Loucy (cell line): ENCODE measurements around the gene OBI1.

Experiments
- H2AFZ ChIP-seq: fragments of 200-600 bp; sonication (generic); 2 replicates; pipeline ENCODE4 v1.6.0; 2016; ENCODE audit warnings: antibody characterized with exemption, mild to moderate bottlenecking, low read length, moderate library complexity
- H3F3A ChIP-seq: fragments of 200-600 bp; 2 replicates; pipeline ENCODE4 v1.6.0; 2016; ENCODE audit warnings: antibody characterized with exemption, low read depth, mild to moderate bottlenecking
- H3K27me3 ChIP-seq: fragments of 200-600 bp; sonication (generic); 2 replicates; pipeline ENCODE4 v1.6.1; 2014; ENCODE audit warnings: low read length, mild to moderate bottlenecking; ENCODE audit not compliant: insufficient read depth, poor library complexity, severe bottlenecking
- H3K36me3 ChIP-seq: fragments of 200-600 bp; sonication (generic); 2 replicates; pipeline ENCODE4 v1.6.1; 2016; ENCODE audit warnings: low read length; ENCODE audit not compliant: insufficient read depth
- H3K4me1 ChIP-seq: fragments of 200-600 bp; sonication (generic); 2 replicates; pipeline ENCODE4 v1.5.1; 2014; ENCODE audit warnings: low read length, mild to moderate bottlenecking; ENCODE audit not compliant: insufficient read depth, poor library complexity, severe bottlenecking
- H3K4me2 ChIP-seq: fragments of 200-600 bp; sonication (generic); 2 replicates; pipeline ENCODE4 v1.6.0; 2014; ENCODE audit warnings: antibody characterized with exemption, low read length, low read depth, mild to moderate bottlenecking; ENCODE audit not compliant: poor library complexity, severe bottlenecking
- H3K4me3 ChIP-seq: fragments of 200-600 bp; sonication (generic); 2 replicates; pipeline ENCODE4 v1.5.1; 2014; ENCODE audit warnings: low read length, mild to moderate bottlenecking, mixed read lengths; ENCODE audit not compliant: poor library complexity, severe bottlenecking
- H3K79me2 ChIP-seq: fragments of 200-600 bp; sonication (generic); 2 replicates; pipeline ENCODE4 v1.6.1; 2014; ENCODE audit warnings: low read length; ENCODE audit not compliant: insufficient read depth
- H3K9ac ChIP-seq: fragments of 200-600 bp; sonication (generic); 2 replicates; pipeline ENCODE4 v1.6.0; 2014; ENCODE audit warnings: mild to moderate bottlenecking, low read depth, low read length, moderate library complexity; ENCODE audit not compliant: poor library complexity, severe bottlenecking
- H3K9me2 ChIP-seq: fragments of 200-600 bp; sonication (generic); replicated peaks from 2 replicates; pipeline ENCODE4 v1.6.1; 2016; ENCODE audit warnings: low read depth, low read length, mixed read lengths
- H3K9me3 ChIP-seq: fragments of 200-600 bp; sonication (generic); 2 replicates; pipeline ENCODE4 v1.6.1; 2014; ENCODE audit warnings: mild to moderate bottlenecking, antibody characterized with exemption, low read length, low read depth; ENCODE audit not compliant: insufficient read depth
- H4K20me1 ChIP-seq: fragments of 200-600 bp; sonication (generic); 2 replicates; pipeline ENCODE4 v1.6.0; 2014; ENCODE audit warnings: antibody characterized with exemption, low read length, mild to moderate bottlenecking; ENCODE audit not compliant: insufficient read depth, poor library complexity, severe bottlenecking
- EZH2phosphoT487 ChIP-seq: fragments of 200-600 bp; IDR thresholded peaks from 2 replicates; pipeline ENCODE4 v1.6.1; 2018; ENCODE audit warnings: antibody characterized with exemption, mild to moderate bottlenecking, moderate library complexity, borderline replicate concordance
- TF ChIP-seq, protein P1 (sequence below): fragments of 200-600 bp; sonication (generic); conservative IDR thresholded peaks from 2 replicates; pipeline ENCODE4 v1.5.1; 2014; ENCODE audit warnings: mild to moderate bottlenecking, antibody characterized with exemption, low read length

Gene OBI1

GRCh38 chr13:78611040-78611439, 47.9 kb downstream of the OBI1 start:
- peaks cover 28% of the 10 kb centered on the region for H3K36me3 ChIP-seq
- H4K20me1 ChIP-seq: peaks cover 7% of the 10 kb centered on the region
- no peak overlapping the region for H3K9ac ChIP-seq
- no peaks in the 10 kb centered on the region for H3K79me2 ChIP-seq
- no peak overlapping the region for H3K4me2 ChIP-seq
- H3K4me1 ChIP-seq: peaks cover 6% of the 10 kb centered on the region
- no peaks in the 10 kb centered on the region for H3K9me2 ChIP-seq
- TF ChIP-seq EZH2phosphoT487: no peak
- TF ChIP-seq, protein P1, sequence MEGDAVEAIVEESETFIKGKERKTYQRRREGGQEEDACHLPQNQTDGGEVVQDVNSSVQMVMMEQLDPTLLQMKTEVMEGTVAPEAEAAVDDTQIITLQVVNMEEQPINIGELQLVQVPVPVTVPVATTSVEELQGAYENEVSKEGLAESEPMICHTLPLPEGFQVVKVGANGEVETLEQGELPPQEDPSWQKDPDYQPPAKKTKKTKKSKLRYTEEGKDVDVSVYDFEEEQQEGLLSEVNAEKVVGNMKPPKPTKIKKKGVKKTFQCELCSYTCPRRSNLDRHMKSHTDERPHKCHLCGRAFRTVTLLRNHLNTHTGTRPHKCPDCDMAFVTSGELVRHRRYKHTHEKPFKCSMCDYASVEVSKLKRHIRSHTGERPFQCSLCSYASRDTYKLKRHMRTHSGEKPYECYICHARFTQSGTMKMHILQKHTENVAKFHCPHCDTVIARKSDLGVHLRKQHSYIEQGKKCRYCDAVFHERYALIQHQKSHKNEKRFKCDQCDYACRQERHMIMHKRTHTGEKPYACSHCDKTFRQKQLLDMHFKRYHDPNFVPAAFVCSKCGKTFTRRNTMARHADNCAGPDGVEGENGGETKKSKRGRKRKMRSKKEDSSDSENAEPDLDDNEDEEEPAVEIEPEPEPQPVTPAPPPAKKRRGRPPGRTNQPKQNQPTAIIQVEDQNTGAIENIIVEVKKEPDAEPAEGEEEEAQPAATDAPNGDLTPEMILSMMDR: no peak
- H3F3A ChIP-seq: 0 out of 2 replicates have a peak, but pooled peaks cover 6% of the 10 kb centered on the region
- no peaks in the 10 kb centered on the region for H3K27me3 ChIP-seq
- no peaks in the 10 kb centered on the region for H3K9me3 ChIP-seq
- no peak overlapping the region for H2AFZ ChIP-seq
- H3K4me3 ChIP-seq: no peak overlapping the region

DNA sequence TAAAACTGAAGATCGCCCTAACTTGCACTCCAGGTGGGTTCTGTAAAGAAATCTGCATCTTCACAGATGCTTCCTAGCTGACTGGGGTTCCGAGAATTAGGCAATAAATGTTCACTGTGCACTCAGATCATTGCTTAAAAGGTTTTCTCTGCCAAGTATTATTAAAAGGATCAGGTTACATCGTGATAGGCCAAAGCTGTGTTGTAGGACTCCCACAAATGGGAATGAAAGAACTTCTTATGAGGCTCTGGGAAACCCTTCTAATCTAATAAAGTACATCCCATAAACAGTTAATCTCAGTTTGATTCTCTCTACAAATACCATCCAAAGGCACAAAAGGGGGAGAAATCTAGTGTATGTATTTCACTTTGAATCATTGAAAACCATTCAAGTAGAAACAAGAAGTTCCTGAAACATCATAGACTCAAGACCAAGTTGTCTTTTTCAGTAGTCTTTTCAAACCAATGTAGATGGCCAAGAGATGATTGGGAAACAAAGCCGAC, 48.5 kb downstream of the OBI1 start:
- TF ChIP-seq, protein P1: no peak
- TF ChIP-seq EZH2phosphoT487: no peak
- Histone ChIP-seq H3K36me3 (peaks cover 22% of the 10 kb centered on the region), H3K9ac (no peak overlapping the region), H3K4me2 (no peak overlapping the region), H2AFZ (no peak overlapping the region), H3F3A (0 out of 2 replicates have a peak, but pooled peaks cover 6% of the 10 kb centered on the region), H3K4me3 (no peak overlapping the region), H3K79me2 (no peaks in the 10 kb centered on the region), H3K9me3 (no peaks in the 10 kb centered on the region), H3K9me2 (no peaks in the 10 kb centered on the region), H4K20me1 (peaks cover 3% of the 10 kb centered on the region), H3K4me1 (peaks cover 12% of the 10 kb centered on the region), H3K27me3 (no peaks in the 10 kb centered on the region)

DNA sequence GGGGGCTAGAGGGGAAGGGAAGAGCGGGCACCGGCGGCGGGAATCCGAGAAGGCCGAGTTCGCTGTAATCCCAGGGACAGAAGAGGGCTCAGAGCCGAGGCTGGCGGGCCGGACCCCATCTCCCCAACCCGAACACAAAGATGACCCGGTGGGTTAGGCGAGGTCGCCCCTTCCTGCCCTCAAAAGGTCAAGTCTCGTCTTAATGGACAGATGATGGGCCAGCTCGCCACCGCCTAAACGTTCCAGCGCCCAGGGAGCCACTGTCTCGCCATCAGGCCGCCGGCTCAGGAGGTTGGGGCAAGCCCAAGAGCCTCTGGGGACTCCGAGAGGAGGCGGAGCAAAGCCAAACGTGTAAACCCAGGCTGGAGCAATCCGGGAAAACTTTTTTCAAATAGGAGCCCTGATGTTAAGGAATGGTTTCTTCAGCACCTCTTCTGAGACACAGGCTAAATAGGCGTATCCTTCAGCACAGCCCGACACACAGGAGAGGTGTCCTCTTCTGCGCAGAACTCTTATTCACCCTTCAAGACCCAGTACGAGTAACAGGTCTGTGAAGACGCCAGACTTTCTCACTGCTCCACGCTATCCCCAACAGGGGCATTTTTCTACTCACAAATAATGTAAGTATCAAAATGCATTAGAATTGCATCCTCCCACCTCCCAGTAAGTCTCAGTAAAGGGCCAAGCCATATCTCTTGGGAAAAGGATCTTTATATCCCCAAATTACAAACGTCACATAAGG, 49.3 kb downstream of the OBI1 start:
- H3K9me3 ChIP-seq: no peaks in the 10 kb centered on the region
- no peak overlapping the region for H2AFZ ChIP-seq
- no peak overlapping the region for H3K4me2 ChIP-seq
- no peak overlapping the region for H3K4me3 ChIP-seq
- no peaks in the 10 kb centered on the region for H3K79me2 ChIP-seq
- peaks cover 20% of the 10 kb centered on the region for H3K4me1 ChIP-seq
- no peak for TF ChIP-seq EZH2phosphoT487
- H3K9ac ChIP-seq: no peak overlapping the region
- H4K20me1 ChIP-seq: no peaks in the 10 kb centered on the region
- H3K9me2 ChIP-seq: no peaks in the 10 kb centered on the region
- no peaks in the 10 kb centered on the region for H3K27me3 ChIP-seq
- peaks cover 14% of the 10 kb centered on the region; the same call in 1 of the 2 replicates for H3K36me3 ChIP-seq
- 0 out of 2 replicates have a peak, but pooled peaks cover 6% of the 10 kb centered on the region for H3F3A ChIP-seq
